SK-N-SH treated with all-trans-retinoic acid at 6 μM for 48 hours (cell line): ENCODE results near the gene SUPT3H.

Experiments
- ATAC-seq: fragments of 200-7000 bp; cut with Tn5 transposase; 3 replicates; pipeline ENCODE4 v1.9.1; 2020; ENCODE audit warnings: mild to moderate bottlenecking, moderate library complexity
- BACH2 ChIP-seq: fragments of 250-450 bp; sonication (Bioruptor Pico); IDR thresholded peaks from 2 replicates; pipeline ENCODE4 v1.9.0; 2021; ENCODE audit warnings: mild to moderate bottlenecking, borderline replicate concordance
- CSDC2 ChIP-seq: fragments of 250-450 bp; sonication (Bioruptor Pico); IDR thresholded peaks from 2 replicates; pipeline ENCODE4 v1.5.0; 2020; ENCODE audit warnings: mild to moderate bottlenecking, moderate library complexity
- ESRRG ChIP-seq: fragments of 250-450 bp; sonication (Bioruptor Pico); IDR thresholded peaks from 2 replicates; pipeline ENCODE4 v1.6.1; 2021; ENCODE audit warnings: mild to moderate bottlenecking
- GLIS3 ChIP-seq: fragments of 250-450 bp; sonication (Bioruptor Pico); IDR thresholded peaks from 2 replicates; pipeline ENCODE4 v1.5.0; 2020; ENCODE audit warnings: mild to moderate bottlenecking, moderate library complexity
- OSR1 ChIP-seq: fragments of 250-450 bp; sonication (Bioruptor Pico); IDR thresholded peaks from 2 replicates; pipeline ENCODE4 v1.8.0; 2022; ENCODE audit warnings: moderate library complexity, mild to moderate bottlenecking, inconsistent platforms
- PPARA ChIP-seq: fragments of 250-450 bp; sonication (Bioruptor Pico); IDR thresholded peaks from 2 replicates; pipeline ENCODE4 v1.5.0; 2020; ENCODE audit warnings: mild to moderate bottlenecking, borderline replicate concordance
- RARB ChIP-seq: fragments of 250-450 bp; sonication (Bioruptor Pico); IDR thresholded peaks from 2 replicates; pipeline ENCODE4 v1.8.0; 2021; ENCODE audit warnings: mild to moderate bottlenecking, moderate library complexity
- SNAI2 ChIP-seq: fragments of 250-450 bp; sonication (Bioruptor Pico); IDR thresholded peaks from 2 replicates; pipeline ENCODE4 v1.5.0; 2020; ENCODE audit warnings: mild to moderate bottlenecking, moderate library complexity
- TCF4 ChIP-seq: fragments of 250-450 bp; sonication (Bioruptor Pico); IDR thresholded peaks from 2 replicates; pipeline ENCODE4 v1.8.0; 2021; ENCODE audit warnings: mild to moderate bottlenecking, moderate library complexity, borderline replicate concordance
- TOX ChIP-seq: fragments of 250-450 bp; sonication (Bioruptor Pico); IDR thresholded peaks from 2 replicates; pipeline ENCODE4 v1.8.0; 2021; ENCODE audit warnings: mild to moderate bottlenecking, moderate library complexity, borderline replicate concordance
- ZFP3 ChIP-seq: fragments of 250-450 bp; sonication (Bioruptor Pico); IDR thresholded peaks from 2 replicates; pipeline ENCODE4 v1.5.0; 2020; ENCODE audit warnings: mild to moderate bottlenecking, moderate library complexity
- ZFP30 ChIP-seq: fragments of 450-650 bp; formaldehyde crosslinking; IDR thresholded peaks from 2 replicates; pipeline ENCODE4 v1.5.0; 2022; ENCODE audit warnings: mild to moderate bottlenecking, moderate library complexity
- ZNF565 ChIP-seq: fragments of 450-650 bp; formaldehyde crosslinking; conservative IDR thresholded peaks from 2 replicates; pipeline ENCODE4 v1.5.0; 2020; ENCODE audit warnings: low read depth, mild to moderate bottlenecking, moderate library complexity
- ZNF70 ChIP-seq: fragments of 450-650 bp; formaldehyde crosslinking; IDR thresholded peaks from 2 replicates; pipeline ENCODE4 v1.5.0; 2020; ENCODE audit warnings: mild to moderate bottlenecking, moderate library complexity
- ZNF8 ChIP-seq: fragments of 450-650 bp; formaldehyde crosslinking; IDR thresholded peaks from 2 replicates; pipeline ENCODE4 v1.5.0; 2020; ENCODE audit warnings: mild to moderate bottlenecking, moderate library complexity
- TF ChIP-seq, protein P1 (sequence below): fragments of 250-450 bp; sonication (Bioruptor Pico); IDR thresholded peaks from 2 replicates; pipeline ENCODE4 v1.5.1; 2021; ENCODE audit warnings: mild to moderate bottlenecking, moderate library complexity
- TF ChIP-seq, protein P2 (sequence below): fragments of 250-450 bp; sonication (Bioruptor Pico); IDR thresholded peaks from 2 replicates; pipeline ENCODE4 v1.5.0; 2020; ENCODE audit warnings: mild to moderate bottlenecking, moderate library complexity
- TF ChIP-seq, protein P3 (sequence below): fragments of 250-450 bp; sonication (Bioruptor Pico); IDR thresholded peaks from 2 replicates; pipeline ENCODE4 v1.5.1; 2020; ENCODE audit warnings: low read depth, mild to moderate bottlenecking, moderate library complexity

SUPT3H gene

DNA sequence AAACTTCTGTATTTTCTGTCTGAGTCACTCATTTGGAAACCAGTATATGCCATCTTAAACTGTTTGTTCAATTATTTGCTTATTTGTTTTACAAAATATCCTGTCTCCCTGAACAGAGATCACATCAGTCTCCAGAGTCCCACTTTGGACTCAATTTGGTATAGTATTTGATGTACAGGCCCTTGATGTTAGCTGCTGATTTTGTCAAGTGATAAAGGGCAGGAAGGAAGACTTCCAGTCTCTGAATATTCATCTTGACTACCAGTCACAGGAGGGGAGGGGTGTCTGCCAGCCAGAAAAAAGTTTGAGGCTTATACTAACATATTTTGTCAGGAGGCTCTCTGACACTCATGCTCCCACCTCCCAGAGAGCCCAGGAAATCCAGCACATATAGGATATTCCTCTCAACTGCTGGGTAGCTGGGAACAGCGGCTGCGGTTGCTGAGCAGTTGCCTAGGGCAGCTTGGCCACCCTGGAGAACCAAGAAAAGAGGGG lies 426.4 kb downstream of the SUPT3H start:
- no peak for ATAC-seq
- TF ChIP-seq, protein P1, sequence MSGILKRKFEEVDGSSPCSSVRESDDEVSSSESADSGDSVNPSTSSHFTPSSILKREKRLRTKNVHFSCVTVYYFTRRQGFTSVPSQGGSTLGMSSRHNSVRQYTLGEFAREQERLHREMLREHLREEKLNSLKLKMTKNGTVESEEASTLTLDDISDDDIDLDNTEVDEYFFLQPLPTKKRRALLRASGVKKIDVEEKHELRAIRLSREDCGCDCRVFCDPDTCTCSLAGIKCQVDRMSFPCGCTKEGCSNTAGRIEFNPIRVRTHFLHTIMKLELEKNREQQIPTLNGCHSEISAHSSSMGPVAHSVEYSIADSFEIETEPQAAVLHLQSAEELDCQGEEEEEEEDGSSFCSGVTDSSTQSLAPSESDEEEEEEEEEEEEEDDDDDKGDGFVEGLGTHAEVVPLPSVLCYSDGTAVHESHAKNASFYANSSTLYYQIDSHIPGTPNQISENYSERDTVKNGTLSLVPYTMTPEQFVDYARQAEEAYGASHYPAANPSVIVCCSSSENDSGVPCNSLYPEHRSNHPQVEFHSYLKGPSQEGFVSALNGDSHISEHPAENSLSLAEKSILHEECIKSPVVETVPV (CRISPR knock-in tag): no peak
- TF ChIP-seq TOX (no peak), SNAI2 (CRISPR knock-in tag) (no peak), ZNF70 (CRISPR knock-in tag) (no peak), ZFP30 (CRISPR knock-in tag) (no peak), GLIS3 (CRISPR knock-in tag) (no peak), OSR1 (CRISPR knock-in tag) (no peak), CSDC2 (CRISPR knock-in tag) (no peak), ZNF565 (CRISPR knock-in tag) (no peak)

GRCh38 chr6:44949596-44950201 lies 428.0 kb downstream of the SUPT3H start:
- no peak for ATAC-seq
- TF ChIP-seq, protein P1 (CRISPR knock-in tag): no peak
- no peak for TF ChIP-seq ZFP3 (CRISPR knock-in tag)
- TF ChIP-seq, protein P2, sequence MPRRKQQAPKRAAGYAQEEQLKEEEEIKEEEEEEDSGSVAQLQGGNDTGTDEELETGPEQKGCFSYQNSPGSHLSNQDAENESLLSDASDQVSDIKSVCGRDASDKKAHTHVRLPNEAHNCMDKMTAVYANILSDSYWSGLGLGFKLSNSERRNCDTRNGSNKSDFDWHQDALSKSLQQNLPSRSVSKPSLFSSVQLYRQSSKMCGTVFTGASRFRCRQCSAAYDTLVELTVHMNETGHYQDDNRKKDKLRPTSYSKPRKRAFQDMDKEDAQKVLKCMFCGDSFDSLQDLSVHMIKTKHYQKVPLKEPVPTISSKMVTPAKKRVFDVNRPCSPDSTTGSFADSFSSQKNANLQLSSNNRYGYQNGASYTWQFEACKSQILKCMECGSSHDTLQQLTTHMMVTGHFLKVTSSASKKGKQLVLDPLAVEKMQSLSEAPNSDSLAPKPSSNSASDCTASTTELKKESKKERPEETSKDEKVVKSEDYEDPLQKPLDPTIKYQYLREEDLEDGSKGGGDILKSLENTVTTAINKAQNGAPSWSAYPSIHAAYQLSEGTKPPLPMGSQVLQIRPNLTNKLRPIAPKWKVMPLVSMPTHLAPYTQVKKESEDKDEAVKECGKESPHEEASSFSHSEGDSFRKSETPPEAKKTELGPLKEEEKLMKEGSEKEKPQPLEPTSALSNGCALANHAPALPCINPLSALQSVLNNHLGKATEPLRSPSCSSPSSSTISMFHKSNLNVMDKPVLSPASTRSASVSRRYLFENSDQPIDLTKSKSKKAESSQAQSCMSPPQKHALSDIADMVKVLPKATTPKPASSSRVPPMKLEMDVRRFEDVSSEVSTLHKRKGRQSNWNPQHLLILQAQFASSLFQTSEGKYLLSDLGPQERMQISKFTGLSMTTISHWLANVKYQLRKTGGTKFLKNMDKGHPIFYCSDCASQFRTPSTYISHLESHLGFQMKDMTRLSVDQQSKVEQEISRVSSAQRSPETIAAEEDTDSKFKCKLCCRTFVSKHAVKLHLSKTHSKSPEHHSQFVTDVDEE (CRISPR knock-in tag): no peak
- no peak for TF ChIP-seq TOX
- TF ChIP-seq TCF4 (CRISPR knock-in tag): no peak
- TF ChIP-seq GLIS3 (CRISPR knock-in tag): no peak
- no peak for TF ChIP-seq ESRRG (CRISPR knock-in tag)
- TF ChIP-seq BACH2 (CRISPR knock-in tag): no peak

DNA sequence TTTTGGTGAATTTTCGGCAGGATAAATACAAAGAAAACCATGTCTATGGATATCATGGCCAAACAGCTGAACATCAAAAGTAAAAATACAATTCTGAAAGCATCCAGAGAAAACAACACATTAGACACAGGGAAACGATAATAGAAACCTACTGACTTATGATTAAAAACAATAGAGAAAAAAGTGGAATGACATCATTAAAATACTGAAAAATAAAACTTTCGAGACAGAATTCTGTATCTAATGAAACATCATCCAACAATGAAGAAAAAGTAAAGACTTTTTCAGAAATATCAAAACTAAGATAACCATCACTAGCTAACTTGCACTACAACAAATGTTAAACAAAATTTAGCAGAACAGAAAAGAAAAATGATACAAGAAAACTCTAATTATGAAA lies 434.2 kb downstream of the SUPT3H start:
- TF ChIP-seq ZNF8 (CRISPR knock-in tag) (no peak), GLIS3 (CRISPR knock-in tag) (no peak), CSDC2 (CRISPR knock-in tag) (no peak), RARB (CRISPR knock-in tag) (no peak), PPARA (CRISPR knock-in tag) (no peak), ZFP30 (CRISPR knock-in tag) (no peak)
- TF ChIP-seq, protein P3, sequence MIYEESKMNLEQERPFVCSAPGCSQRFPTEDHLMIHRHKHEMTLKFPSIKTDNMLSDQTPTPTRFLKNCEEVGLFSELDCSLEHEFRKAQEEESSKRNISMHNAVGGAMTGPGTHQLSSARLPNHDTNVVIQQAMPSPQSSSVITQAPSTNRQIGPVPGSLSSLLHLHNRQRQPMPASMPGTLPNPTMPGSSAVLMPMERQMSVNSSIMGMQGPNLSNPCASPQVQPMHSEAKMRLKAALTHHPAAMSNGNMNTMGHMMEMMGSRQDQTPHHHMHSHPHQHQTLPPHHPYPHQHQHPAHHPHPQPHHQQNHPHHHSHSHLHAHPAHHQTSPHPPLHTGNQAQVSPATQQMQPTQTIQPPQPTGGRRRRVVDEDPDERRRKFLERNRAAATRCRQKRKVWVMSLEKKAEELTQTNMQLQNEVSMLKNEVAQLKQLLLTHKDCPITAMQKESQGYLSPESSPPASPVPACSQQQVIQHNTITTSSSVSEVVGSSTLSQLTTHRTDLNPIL (CRISPR knock-in tag): no peak
- TF ChIP-seq, protein P2 (CRISPR knock-in tag): no peak
- TF ChIP-seq, all 23 proteins: peak for 0
- no peak for ATAC-seq
